SK-N-SH (cell line): ENCODE measurements around the gene LMF1. TPM values are rescaled to one million over a fixed set of nuclear protein-coding genes. Genes with fewer than 3 reads are reported as not detected.
A peak's percentile ranks its signal among the peaks of the same experiment; 100 is the strongest.

Experiments
- CTCF ChIA-PET: fragments of 300-600, 350-600 bp; formaldehyde crosslinking; extraction: SDS; loops from one replicate; lab custom pipeline; 2021; lab: Yijun Ruan, JAX
- POLR2A ChIA-PET: fragments of 350-600 bp; sonication (Branson Sonifier 250); formaldehyde crosslinking; extraction: SDS; loops from one replicate; lab custom pipeline; 2020; ENCODE audit warnings: antibody characterized with exemption, inconsistent platforms; lab: Yijun Ruan, JAX
- DNase-seq: peaks from one replicate; pipeline ENCODE4 v3.0.0; 2012
- H2AFZ ChIP-seq: fragments of 200-600 bp; sonication (generic); 2 replicates; pipeline ENCODE4 v1.8.1; 2016; ENCODE audit warnings: antibody characterized with exemption, mild to moderate bottlenecking, low read depth
- H3F3A ChIP-seq: fragments of 200-600 bp; sonication (generic); replicated peaks from 2 replicates; pipeline ENCODE3; 2016; ENCODE audit warnings: antibody characterized with exemption, mild to moderate bottlenecking; ENCODE audit not compliant: insufficient read depth
- H3K27ac ChIP-seq, 2 experiments: fragments of 200-500 bp in 1 of 2; fragments of 200-600 bp in 1 of 2; sonication (Bioruptor generic) in 1 of 2; sonication (generic), shearing (Covaris generic) in 1 of 2; 2 replicates each; pipeline versions ENCODE4 v1.5.1 to v1.6.1; 2014 to 2016; ENCODE audit warnings: low read depth in 2 of 2, inconsistent platforms in 1 of 2, low read length in 1 of 2, mild to moderate bottlenecking in 1 of 2, mixed read lengths in 1 of 2
- H3K27me3 ChIP-seq: fragments of 200-600 bp; sonication (generic), shearing (Covaris generic); 2 replicates; pipeline ENCODE4 v1.6.1; 2016; ENCODE audit warnings: mixed run types; ENCODE audit not compliant: insufficient read depth
- H3K36me3 ChIP-seq, 2 experiments: fragments of 200-500 bp in 1 of 2; fragments of 200-600 bp in 1 of 2; sonication (Bioruptor generic) in 1 of 2; sonication (generic) in 1 of 2; replicated peaks in 1 of 2; 2 replicates each; pipeline versions ENCODE3 to v1.5.1; 2014 to 2016; ENCODE audit warnings: low read length in 1 of 2, mild to moderate bottlenecking in 1 of 2; ENCODE audit not compliant: insufficient read depth in 2 of 2, control insufficient read depth in 1 of 2
- H3K4me1 ChIP-seq, 2 experiments: fragments of 200-500 bp in 1 of 2; fragments of 200-600 bp in 1 of 2; sonication (Bioruptor generic) in 1 of 2; sonication (generic), shearing (Covaris generic) in 1 of 2; 2 replicates each; pipeline versions ENCODE4 v1.5.1 to v1.6.1; 2014 to 2016; ENCODE audit warnings: low read depth in 1 of 2, low read length in 1 of 2, mixed run types in 1 of 2; ENCODE audit not compliant: insufficient read depth in 2 of 2, control insufficient read depth in 1 of 2
- H3K4me2 ChIP-seq: fragments of 200-600 bp; sonication (generic), shearing (Covaris generic); 2 replicates; pipeline ENCODE4 v1.6.1; 2017; ENCODE audit warnings: mixed run types
- H3K4me3 ChIP-seq, 2 experiments: fragments of 200-500 bp in 1 of 2; fragments of 200-600 bp in 1 of 2; sonication (Bioruptor generic) in 1 of 2; sonication (generic), shearing (Covaris generic) in 1 of 2; 2 replicates each; pipeline versions ENCODE4 v1.5.1 to v1.8.1; 2014 to 2016; ENCODE audit warnings: low read depth in 2 of 2, inconsistent platforms in 1 of 2, low read length in 1 of 2, mild to moderate bottlenecking in 1 of 2, mixed read lengths in 1 of 2, moderate library complexity in 1 of 2
- H3K79me2 ChIP-seq: fragments of 200-600 bp; sonication (generic); 2 replicates; pipeline ENCODE4 v1.8.1; 2017; ENCODE audit warnings: mild to moderate bottlenecking; ENCODE audit not compliant: insufficient read depth
- H3K9ac ChIP-seq: fragments of 200-600 bp; sonication (generic); 2 replicates; pipeline ENCODE4 v1.6.1; 2017; ENCODE audit warnings: mixed run types
- H3K9me2 ChIP-seq: fragments of 200-600 bp; sonication (generic); 2 replicates; pipeline ENCODE4 v1.6.1; 2017; ENCODE audit warnings: mixed run types
- H3K9me3 ChIP-seq: fragments of 200-600 bp; sonication (generic); 2 replicates; pipeline ENCODE4 v1.6.1; 2017; ENCODE audit warnings: mixed run types, mild to moderate bottlenecking, moderate library complexity
- H4K20me1 ChIP-seq: fragments of 200-600 bp; sonication (generic); 2 replicates; pipeline ENCODE4 v1.6.1; 2017; ENCODE audit warnings: mild to moderate bottlenecking, mixed run types; ENCODE audit not compliant: insufficient read depth
- CHD2 ChIP-seq: fragments of 150-350 bp; IDR thresholded peaks from 2 replicates; pipeline ENCODE4 v1.6.1; 2018; ENCODE audit warnings: low read length; ENCODE audit not compliant: partially characterized antibody
- ELF1 ChIP-seq: IDR thresholded peaks from 2 replicates; pipeline ENCODE4 v1.4.0; 2012
- EP300 ChIP-seq, 2 experiments: IDR thresholded peaks; 2 replicates each; pipeline versions ENCODE4 v1.4.0 to v1.6.1; 2012; ENCODE audit warnings: borderline replicate concordance in 1 of 2, low read depth in 1 of 2, low read length in 1 of 2
- EZH2phosphoT487 ChIP-seq: fragments of 200-600 bp; sonication (generic); IDR thresholded peaks from 2 replicates; pipeline ENCODE4 v1.6.1; 2017; ENCODE audit warnings: low read depth, mixed run types, mild to moderate bottlenecking, antibody characterized with exemption, moderate library complexity, borderline replicate concordance
- FOSL2 ChIP-seq: IDR thresholded peaks from 2 replicates; pipeline ENCODE4 v1.4.0; 2012; ENCODE audit warnings: low read depth, mild to moderate bottlenecking, moderate library complexity, borderline replicate concordance
- FOXM1 ChIP-seq: IDR thresholded peaks from 2 replicates; pipeline ENCODE4 v1.4.0; 2012; ENCODE audit warnings: low read depth, mild to moderate bottlenecking
- GABPA ChIP-seq: IDR thresholded peaks from 2 replicates; pipeline ENCODE4 v1.4.0; 2012; ENCODE audit warnings: low read depth, mild to moderate bottlenecking
- GATA2 ChIP-seq: sonication (generic); formaldehyde crosslinking; IDR thresholded peaks from 2 replicates; pipeline ENCODE4 v1.5.0; 2020; ENCODE audit warnings: mild to moderate bottlenecking, missing genetic modification reagents
- IRF3 ChIP-seq: fragments of 150-350 bp; IDR thresholded peaks from 2 replicates; pipeline ENCODE4 v1.6.1; 2016; ENCODE audit warnings: mild to moderate bottlenecking, low read depth, low read length
- MEF2A ChIP-seq: IDR thresholded peaks from 2 replicates; pipeline ENCODE4 v1.4.0; 2012; ENCODE audit warnings: low read depth, borderline replicate concordance
- MXI1 ChIP-seq: IDR thresholded peaks from 2 replicates; pipeline ENCODE4 v1.6.1; 2012; ENCODE audit warnings: mild to moderate bottlenecking, low read depth, low read length, improper control_type of control experiment
- NFIC ChIP-seq: IDR thresholded peaks from 2 replicates; pipeline ENCODE4 v1.4.0; 2012; ENCODE audit warnings: borderline replicate concordance
- SMC3 ChIP-seq: IDR thresholded peaks from 2 replicates; pipeline ENCODE4 v1.6.1; 2012; ENCODE audit warnings: low read depth, low read length, improper control_type of control experiment
- TAF1 ChIP-seq: IDR thresholded peaks from 2 replicates; pipeline ENCODE4 v1.6.1; 2012; ENCODE audit warnings: low read depth, mild to moderate bottlenecking, low read length, moderate library complexity, borderline replicate concordance
- USF1 ChIP-seq: IDR thresholded peaks from 2 replicates; pipeline ENCODE4 v1.4.0; 2012; ENCODE audit warnings: low read depth, borderline replicate concordance
- ZBTB33 ChIP-seq: IDR thresholded peaks from 2 replicates; pipeline ENCODE4 v1.4.0; 2012; ENCODE audit warnings: low read depth, borderline replicate concordance
- WGBS: methylation state at CpG from one replicate; pipeline ENCODE4 v1.1.6; 2017; ENCODE audit warnings: low lambda C conversion rate; 5-methylcytosine and 5-hydroxymethylcytosine counted together
- polyA plus RNA-seq, 3 experiments: library from polyadenylated mRNA; depleted of rRNA; stranded (reverse); fragments of >200 nt; gene quantifications; 2 replicates each; pipeline ENCODE4 v1.2.3, GENCODE V29; 2012

Gene LMF1
- polyA plus RNA-seq, 1 of the 3 experiments (the other 2 are of a cell fraction), result 5.7 TPM

- peak; percentile 55 for DNase-seq
- H3K4me3 ChIP-seq, result no peak overlapping the region
- no peaks in the 10 kb centered on the region for H3K79me2 ChIP-seq
- no peaks in the 10 kb centered on the region for H3K27me3 ChIP-seq
- 64% methylated on average over 7 of the region's 18 CpGs for WGBS
- H3K36me3 ChIP-seq, result no peaks in the 10 kb centered on the region
- H3F3A ChIP-seq, result peaks cover 2% of the 10 kb centered on the region
- CTCF ChIA-PET, result interaction anchor here (1.0 to 1.3 kb wide), 2 partner anchors 9 to 161 kb away, joined by 5 read pairs; no protein-coding TSS in a partner anchor
- no peaks in the 10 kb centered on the region for H3K9me2 ChIP-seq
- no peak overlapping the region for H3K4me2 ChIP-seq
- POLR2A ChIA-PET, result no interaction called here
- no peak overlapping the region for H2AFZ ChIP-seq
- H3K9me3 ChIP-seq, result no peaks in the 10 kb centered on the region
- no peaks in the 10 kb centered on the region for H3K4me1 ChIP-seq
- no peak overlapping the region for H3K27ac ChIP-seq
- no peak overlapping the region for H3K9ac ChIP-seq
- TF ChIP-seq GATA2, result no peak
- no peak for TF ChIP-seq CHD2
- no peak for TF ChIP-seq EP300 (IDR thresholded peaks at IDR 0.05; ENCODE audit: borderline replicate concordance in 1 of 2, low read depth in 1 of 2, low read length in 1 of 2)
- no peak for TF ChIP-seq ELF1
- TF ChIP-seq IRF3, result no peak
- TF ChIP-seq MXI1, result no peak
- TF ChIP-seq GABPA, result no peak
- no peak for TF ChIP-seq EZH2phosphoT487
- TF ChIP-seq NFIC, result no peak
- no peak for TF ChIP-seq FOXM1
- TF ChIP-seq MEF2A, result no peak
- no peak for TF ChIP-seq FOSL2
- TF ChIP-seq TAF1, result no peak
- TF ChIP-seq ZBTB33, result no peak
- no peak for TF ChIP-seq USF1
- no peak for TF ChIP-seq SMC3
- TF ChIP-seq, all 33 proteins: peak for 0
- no peaks in the 10 kb centered on the region for H4K20me1 ChIP-seq
Measured at GRCh38 chr16:893360-893759, 77.4 kb downstream of the LMF1 start.
